Stimulated activated CD8-positive, alpha-beta memory T cell treated with anti-CD3 and anti-CD28 coated beads, Interleukin-4, amount 100 ng/mL, for 1 hour (primary cell): ENCODE results near the gene NTPCR.
"Not testable (repeated sequence)": the region's sequence is repeated elsewhere in the genome, so short reads cannot be mapped to it uniquely, and the experiment has no call there.

ENCODE experiments used
- DNase-seq, 2 donors: peaks; one replicate each; pipeline ENCODE4 v3.0.0-alpha.2; 2020; ENCODE audit warnings: low read depth in 2 of 2, low spot score in 1 of 2

Gene NTPCR

DNA sequence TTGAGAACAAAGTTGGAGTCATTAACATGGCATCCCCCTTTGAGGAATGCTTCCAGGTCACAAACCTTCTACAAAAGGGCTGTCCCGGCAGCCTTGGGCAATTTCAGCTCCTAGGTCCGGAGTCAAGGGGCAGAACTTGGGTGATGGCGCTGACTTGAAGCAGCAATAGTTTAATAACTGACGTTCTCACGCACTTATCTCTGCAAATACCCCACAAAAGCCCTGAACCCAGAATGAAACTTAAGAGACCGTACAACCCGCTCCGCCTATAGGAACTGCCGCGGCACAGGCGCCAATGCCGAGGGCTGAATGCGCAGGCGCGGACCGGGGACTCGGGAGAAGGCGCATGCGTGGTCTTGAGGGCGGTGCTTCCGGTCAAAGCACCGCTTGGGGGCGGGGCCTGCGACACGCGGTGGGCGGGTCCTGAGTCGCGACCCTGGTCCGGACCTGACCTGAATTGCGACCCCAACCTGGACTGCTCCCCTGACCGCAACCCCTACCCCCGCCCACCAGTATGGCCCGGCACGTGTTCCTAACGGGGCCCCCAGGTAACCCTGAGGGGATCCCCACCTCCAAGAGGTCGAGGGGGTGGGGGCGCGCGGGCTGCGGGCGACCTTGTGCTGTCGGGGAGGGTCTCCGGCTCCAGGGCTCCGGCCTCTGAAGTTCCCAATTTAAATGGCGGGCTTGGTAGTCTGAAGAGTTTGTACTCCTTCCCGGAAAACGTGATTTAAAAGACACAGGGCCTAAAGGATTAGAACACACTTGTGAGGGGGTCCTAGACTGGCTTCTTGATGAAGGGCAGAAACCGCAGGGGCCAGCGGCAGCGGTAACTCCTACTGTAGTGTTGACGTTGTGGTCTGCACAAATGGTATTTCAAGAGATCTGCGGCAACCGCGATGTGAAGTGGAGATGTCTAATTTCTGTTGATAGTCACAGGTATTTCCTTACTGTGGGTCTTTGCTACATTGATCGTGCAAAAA, at the start of gene NTPCR:
Gene NTPCR (plus strand): TSS at position 415 of the 980 bp plus-strand sequence. CDS start 100 bp downstream, at position 515.
- peak; percentile 91 to 94 for DNase-seq

DNA sequence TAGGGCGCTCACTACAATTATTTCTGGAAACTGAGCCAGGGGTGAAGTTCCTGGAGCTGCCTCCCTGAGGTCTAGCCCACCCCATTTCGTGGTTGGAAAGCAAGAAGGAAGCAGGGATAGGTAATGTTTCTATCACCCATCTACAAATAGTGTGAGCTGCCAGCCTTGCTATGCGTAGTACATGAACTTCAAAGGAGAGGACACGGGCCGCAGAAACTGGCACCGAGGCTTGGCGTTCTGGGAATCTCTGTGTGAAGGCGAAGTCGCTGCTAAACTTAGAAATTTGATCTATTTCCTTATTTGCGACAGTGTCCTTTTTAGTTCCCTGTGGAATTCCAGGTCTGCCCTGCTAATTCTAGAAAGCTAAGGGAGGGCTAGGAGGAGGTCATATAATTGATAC, 49.6 kb upstream of the NTPCR start:
- no peak for DNase-seq

DNA sequence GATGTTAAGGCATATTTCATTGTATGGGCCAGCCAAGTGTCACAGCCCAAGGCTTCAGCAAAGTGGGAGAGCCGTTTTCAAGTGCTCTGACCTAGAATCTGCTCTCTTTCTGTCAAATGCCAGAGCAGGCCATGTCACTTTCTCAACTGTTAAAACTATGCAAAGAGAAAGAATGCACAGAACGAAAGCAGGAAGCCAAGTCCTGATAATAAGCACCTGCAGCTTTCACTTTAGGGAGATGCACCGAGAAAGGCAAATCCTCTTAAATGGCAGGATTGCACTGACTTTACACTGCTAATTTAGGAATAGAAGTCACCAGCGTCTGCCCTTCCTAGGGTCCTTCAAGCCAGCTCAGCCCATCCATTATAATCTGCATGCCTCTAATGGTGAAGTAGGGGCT, 49.2 kb upstream of the NTPCR start:
- DNase-seq: no peak

- DNase-seq: no peak
Measured at GRCh38 chr1:232902774-232903350, 47.5 kb upstream of the NTPCR start.

GRCh38 chr1:232904131-232904530, 46.3 kb upstream of the NTPCR start:
- DNase-seq: no peak

GRCh38 chr1:232904566-232904965, 45.8 kb upstream of the NTPCR start:
- DNase-seq: no peak

GRCh38 chr1:232905331-232906034, 44.9 kb upstream of the NTPCR start:
- DNase-seq: no peak

DNA sequence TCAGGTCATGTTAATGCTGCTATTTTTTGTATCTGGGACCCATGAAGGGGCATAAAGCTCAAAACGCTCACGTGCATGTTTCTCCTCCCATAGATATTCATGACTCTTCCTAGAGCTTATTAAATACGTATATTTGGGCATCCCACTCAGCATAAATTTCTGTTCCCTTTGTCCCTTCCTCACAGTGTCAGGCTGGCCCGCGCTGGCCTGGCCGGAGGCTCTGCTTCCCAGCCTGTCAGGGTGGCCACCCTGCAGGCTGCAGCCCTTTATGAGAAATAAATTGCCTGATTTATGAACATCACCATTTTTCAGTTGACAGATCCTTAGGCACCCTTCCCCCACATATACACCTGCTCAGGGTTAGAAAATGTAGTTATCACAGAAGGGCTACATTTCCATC, 44.0 kb upstream of the NTPCR start:
- no peak for DNase-seq

- DNase-seq: no peak
Measured at GRCh38 chr1:232908831-232909230, 41.6 kb upstream of the NTPCR start.

DNA sequence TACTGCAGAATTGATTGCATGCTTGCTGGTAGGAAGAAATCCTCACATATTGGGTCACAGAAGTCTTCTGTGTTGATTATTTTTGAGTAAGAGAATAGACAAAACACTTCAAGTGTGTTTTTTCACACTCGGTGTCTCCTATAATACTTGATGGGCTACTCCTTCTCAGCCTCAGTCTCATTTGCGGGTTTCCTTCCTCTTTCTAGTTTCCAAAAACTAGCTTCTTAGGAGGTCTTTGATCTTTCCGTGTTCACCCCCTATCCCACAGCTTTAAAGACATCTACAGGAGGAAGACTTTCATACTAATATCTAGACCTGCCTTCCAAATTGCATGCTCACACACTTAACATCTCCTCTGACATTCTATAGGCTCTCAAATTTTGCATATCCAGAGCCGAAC, 40.7 kb upstream of the NTPCR start:
- DNase-seq: no peak

- DNase-seq: no peak
Measured at GRCh38 chr1:232911027-232911599, 39.3 kb upstream of the NTPCR start.

- DNase-seq: no peak
Measured at GRCh38 chr1:232912845-232913580, 37.4 kb upstream of the NTPCR start.

DNA sequence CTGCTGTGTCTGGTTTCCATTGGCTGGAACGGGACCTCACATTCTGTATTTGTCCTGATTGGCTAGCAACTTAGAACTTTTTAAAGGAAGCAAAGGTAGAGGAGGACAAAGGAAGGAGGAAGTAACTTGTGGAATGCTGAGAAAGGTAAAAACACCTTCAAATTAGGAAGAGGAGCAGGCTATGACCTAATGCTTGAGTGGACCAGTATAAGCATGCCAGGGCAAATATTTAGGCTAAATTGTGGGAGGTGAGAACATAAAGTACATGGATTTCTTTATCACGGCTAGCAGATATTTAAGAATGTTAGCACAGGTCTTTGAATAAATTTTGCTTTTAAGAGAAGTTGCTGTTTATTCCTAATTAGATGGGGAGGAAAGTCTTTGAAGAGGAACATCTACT, 36.1 kb upstream of the NTPCR start:
- DNase-seq: not testable (repeated sequence)

GRCh38 chr1:232915212-232915611, 35.2 kb upstream of the NTPCR start:
- no peak for DNase-seq

GRCh38 chr1:232917053-232917452, 33.4 kb upstream of the NTPCR start:
- DNase-seq: no peak

DNA sequence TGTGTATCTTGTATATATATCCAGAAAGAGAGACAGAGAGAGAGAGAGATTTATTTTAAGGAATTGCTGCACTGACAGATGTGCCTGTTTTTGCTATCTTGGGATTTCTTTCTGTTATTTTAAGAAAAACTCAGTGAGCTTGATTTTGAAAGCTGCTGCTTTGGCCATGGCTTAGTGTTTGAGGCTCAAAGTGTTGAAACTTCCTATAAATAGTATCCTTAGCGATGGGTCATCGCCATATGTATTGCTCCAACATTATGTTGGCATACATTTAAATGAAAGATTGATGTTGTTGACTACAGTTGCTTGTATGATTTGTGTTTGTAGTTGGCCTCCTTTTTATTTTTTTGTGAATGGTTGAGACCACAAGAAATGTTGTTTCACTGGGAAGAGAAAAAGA, 29.0 kb upstream of the NTPCR start:
- DNase-seq: no peak

- DNase-seq: no peak
Measured at GRCh38 chr1:232922485-232922884, 27.9 kb upstream of the NTPCR start.

DNA sequence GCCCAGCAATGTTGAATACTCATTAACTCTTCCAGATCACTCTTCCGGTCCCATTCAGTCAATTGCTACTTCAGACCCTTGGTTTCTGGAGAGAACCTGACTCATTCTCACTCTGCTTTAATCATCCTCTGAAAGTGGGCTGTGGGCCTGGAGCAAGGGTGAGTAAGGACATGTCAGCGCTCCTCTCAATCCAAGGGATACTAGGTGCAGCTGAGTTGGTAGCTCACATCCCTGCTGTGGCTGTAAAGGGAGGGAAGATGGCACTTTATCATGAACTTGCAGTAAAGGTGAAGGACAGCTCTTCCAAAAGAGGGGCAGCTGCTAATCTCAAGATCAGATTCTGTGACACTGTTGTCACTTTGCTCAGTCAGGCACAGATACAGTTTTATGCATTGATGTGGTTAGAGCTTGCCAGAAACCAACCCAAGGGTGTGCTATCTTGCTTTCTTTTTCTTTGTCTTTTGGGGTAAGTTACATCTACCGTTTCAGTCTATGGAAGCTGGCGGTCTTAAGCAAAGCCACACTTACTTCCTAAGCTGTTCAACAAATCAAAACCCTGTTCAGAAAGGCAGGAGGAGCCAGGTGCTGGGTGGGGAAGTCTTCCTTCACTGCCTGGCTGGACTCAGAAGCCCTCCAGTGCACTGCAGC, 26.5 kb upstream of the NTPCR start:
- peak in 1 of 2 donors; percentile 4 for DNase-seq

DNA sequence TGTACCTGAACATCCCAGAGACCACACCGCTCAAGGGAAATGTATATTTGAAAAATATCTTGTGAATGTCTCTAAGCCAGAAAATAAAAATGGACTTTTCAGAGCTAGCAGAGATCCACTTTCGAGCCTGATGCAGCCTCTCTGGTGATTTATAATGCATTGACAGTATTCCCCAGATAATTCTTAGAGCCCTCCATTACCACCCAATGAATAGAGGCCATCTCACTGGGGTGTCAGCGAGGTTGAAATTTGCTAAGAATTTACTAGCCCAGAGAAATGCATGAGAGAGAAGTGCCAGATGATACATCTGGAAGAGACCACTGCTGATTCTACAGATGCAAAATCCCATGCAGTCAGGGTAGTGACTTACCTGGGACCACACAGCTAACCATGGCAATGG, 25.5 kb upstream of the NTPCR start:
- no peak for DNase-seq
